Activated CD8-positive, alpha-beta T cell treated with anti-CD3 and anti-CD28 coated beads, Interleukin-2, amount 10 ng/mL, durations not matched to agents 7 days and 5 days (primary cell): ENCODE measurements around the gene GSE1. TPM values are rescaled to one million over a fixed set of nuclear protein-coding genes. Genes with fewer than 3 reads are reported as not detected.

Experiments used
- ATAC-seq: fragments of 150-1000 bp; cut with Tn5 transposase; one replicate; pipeline ENCODE4 v1.10.0; 2021; ENCODE audit warnings: moderate library complexity
- CTCF ChIA-PET: fragments of 350-600 bp; sonication (Branson Sonifier 250); formaldehyde crosslinking; loops from one replicate; lab custom pipeline; 2021; ENCODE audit warnings: antibody characterized with exemption; lab: Charles Lee
- POLR2A ChIA-PET: fragments of 350-600 bp; sonication (Branson Sonifier 250); formaldehyde crosslinking; loops from one replicate; lab custom pipeline; 2021; ENCODE audit warnings: antibody characterized with exemption; lab: Charles Lee
- DNase-seq: peaks from one replicate; pipeline ENCODE4 v3.0.0-alpha.2; 2020
- H3K27ac Mint-ChIP-seq: one replicate; pipeline ENCODE4 v1.8.0; 2021; ENCODE audit warnings: mild to moderate bottlenecking, mixed read lengths
- H3K27me3 Mint-ChIP-seq: one replicate; pipeline ENCODE4 v1.8.0; 2021; ENCODE audit warnings: low read depth, mixed read lengths
- H3K36me3 Mint-ChIP-seq: one replicate; pipeline ENCODE4 v1.8.0; 2021; ENCODE audit warnings: low read depth, mixed read lengths
- H3K4me1 Mint-ChIP-seq: one replicate; pipeline ENCODE4 v1.8.0; 2021; ENCODE audit warnings: low read depth, mixed read lengths
- H3K4me3 Mint-ChIP-seq: one replicate; pipeline ENCODE4 v1.8.0; 2021; ENCODE audit warnings: mild to moderate bottlenecking, mixed read lengths
- H3K9me3 Mint-ChIP-seq: one replicate; pipeline ENCODE4 v1.8.0; 2022; ENCODE audit warnings: mixed read lengths; ENCODE audit not compliant: insufficient read depth
- total RNA-seq, 2 experiments: library from RNA; stranded (reverse); gene quantifications; one replicate each; pipeline ENCODE4 v1.2.3, GENCODE V29; 2021

Gene GSE1
- total RNA-seq, 2 experiments from 2014 or later = 48.9 to 51.4 TPM

DNA sequence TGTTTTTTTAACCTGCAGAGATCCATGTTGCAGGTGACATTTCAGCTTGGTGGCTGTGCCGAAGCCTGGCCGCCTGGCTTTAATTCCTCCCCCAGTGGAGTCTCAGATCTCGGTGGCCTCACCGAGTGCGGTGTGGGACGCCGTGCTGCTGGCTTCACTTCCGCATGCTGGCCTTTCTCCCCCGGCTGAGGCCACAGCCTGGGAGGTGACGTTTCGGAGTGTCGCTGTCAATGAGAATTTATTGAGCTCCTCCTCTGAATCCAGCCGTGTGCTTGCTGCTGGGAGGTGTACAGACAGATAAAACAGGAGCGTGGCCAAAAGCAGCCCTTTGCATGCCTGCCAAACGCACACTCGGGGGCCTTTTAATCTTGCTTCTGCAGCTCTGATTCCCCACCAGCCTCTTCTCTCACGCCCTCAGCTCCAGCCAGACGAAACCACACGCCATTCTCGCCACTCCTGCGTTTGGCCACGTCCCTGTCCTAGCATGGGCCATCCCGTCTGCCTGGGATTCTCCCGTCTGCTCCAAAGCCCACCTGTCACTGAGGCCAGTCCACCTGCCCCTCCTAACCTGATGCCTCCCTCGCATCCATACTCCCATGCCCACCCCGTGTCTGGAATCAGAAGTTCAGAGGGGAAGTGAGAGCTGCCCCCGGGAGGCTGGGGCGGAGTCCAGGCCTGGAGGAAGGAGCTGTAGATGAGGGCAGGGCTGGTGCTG is 3.6 kb downstream of the GSE1 start:
- peak overlapping the region; percentile 76 for H3K4me3 Mint-ChIP-seq
- H3K27me3 Mint-ChIP-seq = no peaks in the 10 kb centered on the region
- CTCF ChIA-PET = interaction anchor here (0.5 to 4.8 kb wide), 66 partner anchors 7 to 881 kb away, joined by 3 to 79 read pairs (median 4); partner anchors contain the start of gene GINS2
- H3K4me1 Mint-ChIP-seq = peaks cover 44% of the 10 kb centered on the region
- peak; percentile 66 for DNase-seq
- POLR2A ChIA-PET = interaction anchor here (0.6 to 3.2 kb wide), 3 partner anchors 47 to 308 kb away, joined by 3 to 23 read pairs (median 3); no protein-coding TSS in a partner anchor
- H3K9me3 Mint-ChIP-seq = no peaks in the 10 kb centered on the region
- peaks cover 14% of the 10 kb centered on the region for H3K36me3 Mint-ChIP-seq
- H3K27ac Mint-ChIP-seq = peak overlapping the region; percentile 71
- peak; percentile 8 for ATAC-seq

DNA sequence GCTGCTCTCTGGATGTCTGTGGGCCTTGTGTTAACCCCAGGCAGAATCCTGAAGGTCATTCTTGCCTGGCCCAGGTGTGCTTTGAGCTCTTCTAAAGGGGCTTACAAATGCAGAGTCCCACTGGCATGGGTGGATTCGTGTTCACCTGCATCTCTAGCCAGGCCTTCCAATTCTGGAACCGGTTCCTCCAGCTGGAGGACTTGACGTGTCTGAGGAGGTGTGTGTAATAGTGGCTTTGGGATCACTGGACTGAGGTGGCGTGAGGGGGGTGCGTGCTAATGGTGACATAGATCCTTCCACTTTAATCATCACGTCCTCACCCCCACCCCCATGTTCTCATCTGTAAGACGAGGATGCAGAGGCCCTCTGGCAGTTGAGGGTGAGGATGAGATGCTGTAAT is 4.8 kb downstream of the GSE1 start:
- H3K27ac Mint-ChIP-seq = no peak overlapping the region
- CTCF ChIA-PET = interaction anchor here (3.8 to 4.8 kb wide), 3 partner anchors 65 to 198 kb away, joined by 36 to 79 read pairs (median 69); no protein-coding TSS in a partner anchor
- H3K27me3 Mint-ChIP-seq = no peaks in the 10 kb centered on the region
- no peak overlapping the region for H3K4me3 Mint-ChIP-seq
- peaks cover 14% of the 10 kb centered on the region for H3K36me3 Mint-ChIP-seq
- ATAC-seq (no peak), DNase-seq (no peak)
- POLR2A ChIA-PET = no interaction called here
- H3K4me1 Mint-ChIP-seq = peaks cover 41% of the 10 kb centered on the region
- no peaks in the 10 kb centered on the region for H3K9me3 Mint-ChIP-seq

DNA sequence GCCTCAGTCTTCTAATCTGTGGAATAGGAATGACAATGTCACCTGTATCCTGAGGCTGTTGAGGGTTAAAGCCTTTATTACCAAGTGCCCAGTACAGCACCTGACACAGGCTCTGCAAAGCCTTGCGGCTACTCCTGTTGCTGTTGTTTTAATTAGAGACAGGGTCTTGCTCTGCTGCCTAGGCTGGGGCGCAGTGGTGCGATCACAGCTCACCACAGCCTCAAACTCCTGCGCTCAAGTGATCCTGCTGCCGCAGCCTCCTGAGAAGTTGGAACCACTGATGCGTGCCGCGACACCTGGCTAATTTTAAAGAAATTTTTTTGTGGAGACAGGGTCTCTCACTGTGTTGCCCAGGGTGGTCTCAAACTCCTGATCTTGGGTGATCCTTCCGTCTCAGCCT is 5.4 kb downstream of the GSE1 start:
- no peaks in the 10 kb centered on the region for H3K27me3 Mint-ChIP-seq
- CTCF ChIA-PET = no interaction called here
- H3K4me1 Mint-ChIP-seq = peaks cover 41% of the 10 kb centered on the region
- ATAC-seq (no peak), DNase-seq (no peak)
- no peak overlapping the region for H3K4me3 Mint-ChIP-seq
- no peak overlapping the region for H3K27ac Mint-ChIP-seq
- POLR2A ChIA-PET = no interaction called here
- peaks cover 14% of the 10 kb centered on the region for H3K36me3 Mint-ChIP-seq
- H3K9me3 Mint-ChIP-seq = no peaks in the 10 kb centered on the region

DNA sequence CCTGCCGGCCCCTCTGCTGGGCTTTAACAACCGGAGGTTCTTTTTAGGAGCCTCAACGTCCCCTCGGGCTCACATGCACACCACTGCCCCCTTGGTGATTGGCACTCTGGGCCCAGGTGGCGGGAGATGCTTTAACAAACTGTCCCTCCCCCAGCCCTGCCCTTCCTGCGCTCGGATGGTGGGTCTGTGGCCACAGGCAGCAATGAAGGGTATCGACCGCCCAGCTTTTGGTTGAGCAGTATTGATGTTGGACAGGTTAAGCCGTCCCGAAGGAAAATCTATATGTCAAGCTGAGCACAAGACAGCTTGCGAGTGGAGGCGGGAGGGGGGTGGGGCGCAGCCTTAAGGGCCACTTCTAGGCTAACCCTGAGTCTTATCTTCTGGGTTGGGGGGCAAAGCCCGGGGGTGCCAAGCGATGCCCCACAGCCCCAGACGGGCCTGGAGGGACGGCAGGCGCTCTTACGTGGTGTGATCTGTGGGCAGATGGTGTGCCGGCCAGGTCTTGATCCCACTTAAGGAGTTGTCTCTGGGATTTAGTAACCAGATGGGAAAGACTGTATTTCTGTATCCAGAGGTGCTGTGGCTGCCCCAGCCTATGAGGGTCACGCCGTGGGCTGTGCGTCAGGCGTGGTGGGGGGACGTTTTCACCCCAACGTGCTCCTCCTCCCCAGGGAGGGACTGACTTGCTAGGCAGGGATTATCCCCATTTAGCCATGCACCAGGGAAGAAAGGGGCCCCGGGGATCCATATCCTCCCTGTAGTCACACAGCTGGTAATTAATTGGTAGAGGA is 6.2 kb downstream of the GSE1 start:
- H3K27me3 Mint-ChIP-seq = no peaks in the 10 kb centered on the region
- peaks cover 14% of the 10 kb centered on the region for H3K36me3 Mint-ChIP-seq
- H3K9me3 Mint-ChIP-seq = no peaks in the 10 kb centered on the region
- ChIA-PET POLR2A (no interaction called here), CTCF (no interaction called here)
- H3K27ac Mint-ChIP-seq = no peak overlapping the region
- ATAC-seq (no peak), DNase-seq (no peak)
- H3K4me1 Mint-ChIP-seq = peaks cover 41% of the 10 kb centered on the region
- H3K4me3 Mint-ChIP-seq = no peak overlapping the region

DNA sequence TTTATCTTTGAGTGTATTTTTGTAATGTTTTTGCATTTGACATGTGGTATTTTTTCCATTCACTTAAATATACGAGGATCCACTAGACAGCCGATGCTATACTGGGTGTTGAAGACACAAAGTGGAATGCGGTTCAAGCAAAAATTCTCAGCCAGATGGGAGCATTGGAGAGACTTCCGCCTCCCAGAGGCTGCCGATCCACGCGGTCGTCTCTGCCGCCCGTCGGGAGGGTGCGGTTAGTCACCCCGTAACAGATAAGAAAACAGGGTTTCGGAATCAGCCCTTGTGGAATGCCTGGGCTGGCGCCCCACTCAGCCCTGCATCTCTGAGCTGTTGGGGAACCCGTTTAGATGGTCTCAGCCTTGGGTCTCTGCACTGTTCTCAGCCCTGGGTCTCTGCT is 7.3 kb downstream of the GSE1 start:
- Mint-ChIP-seq H3K27me3 (no peaks in the 10 kb centered on the region), H3K27ac (no peak overlapping the region), H3K36me3 (peaks cover 16% of the 10 kb centered on the region), H3K4me1 (peaks cover 34% of the 10 kb centered on the region), H3K4me3 (no peak overlapping the region), H3K9me3 (no peaks in the 10 kb centered on the region)
- ChIA-PET CTCF (no interaction called here), POLR2A (interaction anchor here (0.6 kb wide), 1 partner anchor 14 kb away, joined by 3 read pairs; no protein-coding TSS in a partner anchor)
- ATAC-seq (no peak), DNase-seq (no peak)

DNA sequence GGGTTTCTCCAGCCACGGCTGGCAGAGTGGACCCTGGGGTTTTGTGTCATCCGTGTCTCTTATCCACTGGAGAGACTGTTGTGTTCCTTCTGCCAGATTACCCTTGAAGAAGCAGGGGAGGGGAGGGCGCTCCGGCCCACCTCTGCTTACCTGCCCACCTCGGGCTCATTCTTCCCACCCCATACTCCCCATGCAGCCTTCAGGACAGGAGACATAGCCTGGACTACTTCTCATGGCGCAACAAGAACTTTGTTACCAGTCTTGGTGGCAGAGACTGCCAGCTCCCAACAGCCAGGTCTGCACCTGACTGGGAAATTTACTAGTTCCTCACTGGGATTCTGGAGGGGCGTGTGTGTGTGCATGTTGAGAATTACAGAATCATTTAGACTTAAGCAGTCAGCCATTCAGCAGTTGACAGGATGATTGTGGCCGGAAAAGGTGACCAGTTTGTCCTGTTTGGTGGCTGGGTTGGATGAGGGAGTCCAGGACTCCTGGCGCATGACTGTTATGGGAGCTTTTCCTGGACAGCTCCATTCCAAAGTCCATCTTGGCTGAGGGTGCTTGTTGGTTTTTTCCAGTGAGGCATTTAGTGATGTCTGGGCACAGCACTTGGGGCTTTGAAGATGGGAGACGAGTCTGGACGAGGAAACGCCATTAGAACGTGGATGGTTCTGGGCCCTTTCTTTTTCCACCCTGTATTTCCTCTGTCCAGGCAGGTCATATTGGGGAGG is 8.7 kb downstream of the GSE1 start:
- no peak for ATAC-seq

DNA sequence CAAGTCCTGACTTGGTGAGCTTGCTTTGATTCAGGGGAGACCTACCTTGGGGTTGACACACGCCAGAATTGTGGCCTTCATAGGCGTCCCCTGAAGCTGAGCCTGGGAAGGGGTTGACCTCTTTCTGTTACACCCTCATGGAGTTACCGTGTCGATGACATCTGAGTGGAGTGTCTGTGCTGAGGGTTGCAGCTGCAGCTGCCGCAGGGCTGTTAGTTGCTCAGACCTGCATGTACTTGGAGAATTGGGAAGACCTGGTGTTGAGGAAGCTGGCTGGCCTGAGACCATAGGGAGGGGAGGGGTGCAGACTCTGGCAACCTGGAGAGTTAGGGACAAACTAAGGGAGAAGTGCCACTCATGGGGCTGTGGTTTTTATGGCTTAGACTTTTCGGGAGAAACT is 9.6 kb downstream of the GSE1 start:
- Mint-ChIP-seq H3K27ac (no peak overlapping the region), H3K36me3 (peaks cover 14% of the 10 kb centered on the region), H3K4me1 (peaks cover 31% of the 10 kb centered on the region), H3K9me3 (no peaks in the 10 kb centered on the region), H3K27me3 (no peaks in the 10 kb centered on the region), H3K4me3 (no peak overlapping the region)
- no peak for DNase-seq
- CTCF ChIA-PET = no interaction called here
- ATAC-seq = no peak
- POLR2A ChIA-PET = no interaction called here

More for the DNA sequence above, 8.7 kb downstream of the GSE1 start:
- no peak for DNase-seq
- Mint-ChIP-seq H3K4me1 (peaks cover 32% of the 10 kb centered on the region), H3K9me3 (no peaks in the 10 kb centered on the region), H3K36me3 (peaks cover 12% of the 10 kb centered on the region), H3K27ac (no peak overlapping the region), H3K27me3 (no peaks in the 10 kb centered on the region), H3K4me3 (no peak overlapping the region)
- ChIA-PET CTCF (no interaction called here), POLR2A (no interaction called here)

DNA sequence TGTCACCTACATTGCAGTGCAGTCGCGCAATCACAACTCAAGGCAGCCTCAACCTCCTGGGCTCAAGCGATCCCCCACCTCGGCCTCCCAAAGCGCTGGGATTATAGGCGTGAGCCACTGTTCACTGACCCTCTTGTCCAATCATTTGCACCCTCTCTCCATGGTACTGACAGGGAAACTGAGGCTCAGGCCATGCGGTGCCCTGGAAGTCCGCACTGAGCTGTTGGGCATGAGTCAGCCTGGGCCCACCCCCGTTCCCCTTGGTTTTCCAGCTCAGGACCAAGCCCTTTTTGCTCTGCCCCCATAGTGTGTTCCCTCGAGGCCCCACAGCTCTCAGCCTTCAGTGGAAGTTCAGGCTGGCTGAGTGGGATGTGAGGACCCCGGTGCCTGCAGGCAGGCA is 10.1 kb downstream of the GSE1 start:
- Mint-ChIP-seq H3K27me3 (no peaks in the 10 kb centered on the region), H3K27ac (no peak overlapping the region), H3K4me3 (no peak overlapping the region), H3K4me1 (peaks cover 25% of the 10 kb centered on the region), H3K36me3 (peaks cover 9% of the 10 kb centered on the region), H3K9me3 (no peaks in the 10 kb centered on the region)
- no peak for DNase-seq
- ChIA-PET POLR2A (no interaction called here), CTCF (interaction anchor here (1.7 kb wide), 1 partner anchor 8 kb away, joined by 7 read pairs; no protein-coding TSS in a partner anchor)
- ATAC-seq = no peak

DNA sequence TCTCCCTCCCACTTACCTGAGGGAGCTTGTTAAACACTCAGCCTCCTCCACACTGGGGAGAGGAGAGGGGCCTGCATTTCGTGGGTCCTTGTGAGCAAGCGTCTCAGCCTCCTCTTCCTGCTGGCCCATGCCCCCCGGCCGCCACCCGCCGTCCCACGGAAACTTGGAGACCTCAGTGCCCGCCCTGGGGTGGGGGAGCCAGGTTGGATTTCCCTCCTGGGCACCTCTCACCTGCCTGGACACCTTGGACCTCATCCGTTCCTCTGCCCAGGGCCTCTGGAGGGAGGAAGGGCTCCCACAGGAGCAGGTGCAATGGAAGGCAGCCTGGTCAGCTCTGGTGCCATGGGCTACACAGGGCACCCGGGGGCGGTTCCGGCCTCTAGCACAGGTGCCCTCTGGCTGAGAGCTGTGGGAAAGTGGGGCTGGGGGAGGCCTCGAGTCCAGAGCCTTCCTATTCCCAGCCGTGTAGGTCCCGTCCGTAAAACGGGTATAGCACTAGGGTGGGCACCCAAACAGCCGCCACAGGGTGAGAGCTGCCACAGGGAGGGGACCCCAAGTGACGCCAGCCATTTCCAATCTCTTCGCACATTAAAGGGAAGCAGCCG is 11.0 kb downstream of the GSE1 start:
- ATAC-seq (no peak), DNase-seq (no peak)
- Mint-ChIP-seq H3K36me3 (peaks cover 13% of the 10 kb centered on the region), H3K4me1 (peaks cover 28% of the 10 kb centered on the region), H3K27me3 (no peaks in the 10 kb centered on the region), H3K4me3 (no peak overlapping the region), H3K9me3 (peaks cover 8% of the 10 kb centered on the region), H3K27ac (no peak overlapping the region)
- POLR2A ChIA-PET = interaction anchor here (0.6 kb wide), 1 partner anchor 35 kb away, joined by 3 read pairs; no protein-coding TSS in a partner anchor
- CTCF ChIA-PET = interaction anchor here (1.7 kb wide), 1 partner anchor 8 kb away, joined by 7 read pairs; no protein-coding TSS in a partner anchor

DNA sequence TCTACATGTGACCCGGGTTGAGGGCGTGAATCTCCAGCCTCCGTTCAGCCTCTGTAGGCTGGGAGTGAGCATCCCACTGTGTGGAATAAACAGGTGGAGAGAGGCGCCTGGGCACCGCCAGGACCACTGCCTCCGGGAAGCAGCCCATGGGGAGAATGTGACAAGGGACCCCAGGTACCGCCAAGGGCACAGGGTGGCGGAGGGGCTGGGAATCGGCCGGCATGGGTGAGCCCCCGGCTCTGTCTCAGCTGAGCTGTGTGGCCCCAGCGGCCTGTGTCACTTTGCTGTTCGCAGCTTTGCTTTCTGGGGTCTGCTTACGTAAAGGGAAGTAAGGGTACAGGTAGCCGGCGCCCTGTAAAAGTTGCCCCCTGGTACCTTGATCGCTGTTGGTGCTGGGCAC is 11.5 kb downstream of the GSE1 start:
- H3K36me3 Mint-ChIP-seq = peaks cover 17% of the 10 kb centered on the region
- no peaks in the 10 kb centered on the region for H3K27me3 Mint-ChIP-seq
- peaks cover 12% of the 10 kb centered on the region for H3K9me3 Mint-ChIP-seq
- DNase-seq = no peak
- ChIA-PET POLR2A (interaction anchor here (0.6 kb wide), 1 partner anchor 35 kb away, joined by 3 read pairs; no protein-coding TSS in a partner anchor), CTCF (interaction anchor here (1.7 kb wide), 1 partner anchor 9 kb away, joined by 7 read pairs; no protein-coding TSS in a partner anchor)
- no peak overlapping the region for H3K27ac Mint-ChIP-seq
- no peak overlapping the region for H3K4me3 Mint-ChIP-seq
- no peak for ATAC-seq
- H3K4me1 Mint-ChIP-seq = peaks cover 30% of the 10 kb centered on the region

DNA sequence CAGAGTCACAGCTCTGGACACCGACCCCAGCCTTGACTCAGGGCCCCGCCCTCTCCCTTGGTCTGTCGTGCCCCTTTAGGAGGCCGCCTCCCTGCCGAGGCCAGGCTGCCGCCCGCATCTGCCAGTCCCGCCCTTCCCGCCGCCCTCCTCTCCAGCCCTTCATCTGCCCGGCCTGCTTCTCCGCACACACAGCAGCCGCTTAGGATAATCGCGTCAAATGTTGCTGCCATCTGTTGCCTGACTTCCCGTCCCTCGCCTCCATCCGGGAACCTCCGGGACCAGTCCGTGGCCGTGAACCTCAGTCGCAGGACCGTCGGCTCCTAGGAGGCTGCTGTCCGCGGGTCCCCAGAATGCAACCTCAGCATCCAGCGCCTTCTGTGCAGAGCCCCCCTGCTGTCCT is 11.9 kb downstream of the GSE1 start:
- Mint-ChIP-seq H3K27me3 (no peaks in the 10 kb centered on the region), H3K27ac (no peak overlapping the region), H3K36me3 (peaks cover 21% of the 10 kb centered on the region), H3K4me3 (no peak overlapping the region), H3K9me3 (peaks cover 16% of the 10 kb centered on the region), H3K4me1 (peaks cover 31% of the 10 kb centered on the region)
- CTCF ChIA-PET = interaction anchor here (1.7 kb wide), 1 partner anchor 9 kb away, joined by 7 read pairs; no protein-coding TSS in a partner anchor
- POLR2A ChIA-PET = no interaction called here
- ATAC-seq (no peak), DNase-seq (no peak)
